ENCODE results near the gene EPHA4. TPM values are rescaled to one million over a fixed set of nuclear protein-coding genes. Genes with fewer than 3 reads are reported as not detected.

Gene EPHA4
- polyA plus RNA-seq, 1 donor (not counting 4 experiments of a cell fraction or from before 2014, with no cell fraction given) = 9.0 TPM

- no peak for TF ChIP-seq EZH2 (IDR thresholded peaks at IDR 0.05; ENCODE audit: low read length)
- TF ChIP-seq, protein P1, sequence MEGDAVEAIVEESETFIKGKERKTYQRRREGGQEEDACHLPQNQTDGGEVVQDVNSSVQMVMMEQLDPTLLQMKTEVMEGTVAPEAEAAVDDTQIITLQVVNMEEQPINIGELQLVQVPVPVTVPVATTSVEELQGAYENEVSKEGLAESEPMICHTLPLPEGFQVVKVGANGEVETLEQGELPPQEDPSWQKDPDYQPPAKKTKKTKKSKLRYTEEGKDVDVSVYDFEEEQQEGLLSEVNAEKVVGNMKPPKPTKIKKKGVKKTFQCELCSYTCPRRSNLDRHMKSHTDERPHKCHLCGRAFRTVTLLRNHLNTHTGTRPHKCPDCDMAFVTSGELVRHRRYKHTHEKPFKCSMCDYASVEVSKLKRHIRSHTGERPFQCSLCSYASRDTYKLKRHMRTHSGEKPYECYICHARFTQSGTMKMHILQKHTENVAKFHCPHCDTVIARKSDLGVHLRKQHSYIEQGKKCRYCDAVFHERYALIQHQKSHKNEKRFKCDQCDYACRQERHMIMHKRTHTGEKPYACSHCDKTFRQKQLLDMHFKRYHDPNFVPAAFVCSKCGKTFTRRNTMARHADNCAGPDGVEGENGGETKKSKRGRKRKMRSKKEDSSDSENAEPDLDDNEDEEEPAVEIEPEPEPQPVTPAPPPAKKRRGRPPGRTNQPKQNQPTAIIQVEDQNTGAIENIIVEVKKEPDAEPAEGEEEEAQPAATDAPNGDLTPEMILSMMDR (optimal IDR thresholded peaks at IDR 0.05 in 1 of 3, IDR thresholded peaks at IDR 0.05 in 1 of 3, conservative IDR thresholded peaks at IDR 0.05 in 1 of 3; ENCODE audit: extremely low read depth in 1 of 3, insufficient read depth in 2 of 3, low read length in 3 of 3) = no peak
- H3K27me3 ChIP-seq (ENCODE audit: control insufficient read depth, extremely low read depth, insufficient read depth, low read length) = no peaks in the 10 kb centered on the region
- DNase-seq (ENCODE audit: low read depth, low spot score) (no peak), FAIRE-seq (no peak)
- H3K79me2 ChIP-seq (ENCODE audit: control insufficient read depth, insufficient read depth, low read length) = no peaks in the 10 kb centered on the region
- no peak overlapping the region for H2AFZ ChIP-seq (ENCODE audit: control insufficient read depth, low read length)
- no peaks in the 10 kb centered on the region for H4K20me1 ChIP-seq (ENCODE audit: control insufficient read depth, extremely low read depth, insufficient read depth, low read length)
- dilution Hi-C loops (cut with MboI; ENCODE audit: extremely low pct_ligation_motif_present, low sequenced_read_pairs) = no loop called here
- no peak overlapping the region for H3K4me2 ChIP-seq (ENCODE audit: control insufficient read depth, extremely low read depth, insufficient read depth, low read depth, low read length)
- no peak overlapping the region for H3K4me3 ChIP-seq (ENCODE audit: control insufficient read depth in 2 of 3, extremely low read depth in 1 of 3, insufficient read depth in 2 of 3, low read depth in 1 of 3, low read length in 3 of 3)
- H3K9ac ChIP-seq (ENCODE audit: control insufficient read depth, extremely low read depth, insufficient read depth, low read length) = no peak overlapping the region
- no peaks in the 10 kb centered on the region for H3K4me1 ChIP-seq (ENCODE audit: control insufficient read depth, extremely low read depth, insufficient read depth, low read length)
- no peaks in the 10 kb centered on the region for H3K9me1 ChIP-seq (ENCODE audit: control insufficient read depth, extremely low read depth, insufficient read depth, low read length)
- H3K9me3 ChIP-seq (ENCODE audit: control insufficient read depth, low read depth, low read length) = no peaks in the 10 kb centered on the region
- H3K27ac ChIP-seq (ENCODE audit: control insufficient read depth, insufficient read depth, low read length) = no peak overlapping the region
- no peaks in the 10 kb centered on the region for H3K36me3 ChIP-seq (ENCODE audit: control insufficient read depth in 2 of 2, extremely low read depth in 1 of 2, insufficient read depth in 2 of 2, low read length in 2 of 2)
Measured at GRCh38 chr2:221370857-221371211, 201.3 kb downstream of the EPHA4 start.

- Histone ChIP-seq H3K27ac (ENCODE audit: control insufficient read depth, insufficient read depth, low read length) (no peak overlapping the region), H3K9me1 (ENCODE audit: control insufficient read depth, extremely low read depth, insufficient read depth, low read length) (no peaks in the 10 kb centered on the region), H3K4me3 (ENCODE audit: control insufficient read depth in 2 of 3, extremely low read depth in 1 of 3, insufficient read depth in 2 of 3, low read depth in 1 of 3, low read length in 3 of 3) (no peak overlapping the region), H3K4me2 (ENCODE audit: control insufficient read depth, extremely low read depth, insufficient read depth, low read depth, low read length) (no peak overlapping the region), H2AFZ (ENCODE audit: control insufficient read depth, low read length) (no peak overlapping the region), H4K20me1 (ENCODE audit: control insufficient read depth, extremely low read depth, insufficient read depth, low read length) (no peaks in the 10 kb centered on the region), H3K27me3 (ENCODE audit: control insufficient read depth, extremely low read depth, insufficient read depth, low read length) (no peaks in the 10 kb centered on the region), H3K9me3 (ENCODE audit: control insufficient read depth, low read depth, low read length) (no peaks in the 10 kb centered on the region), H3K9ac (ENCODE audit: control insufficient read depth, extremely low read depth, insufficient read depth, low read length) (no peak overlapping the region), H3K4me1 (ENCODE audit: control insufficient read depth, extremely low read depth, insufficient read depth, low read length) (no peaks in the 10 kb centered on the region), H3K79me2 (ENCODE audit: control insufficient read depth, insufficient read depth, low read length) (no peaks in the 10 kb centered on the region), H3K36me3 (ENCODE audit: control insufficient read depth in 2 of 2, extremely low read depth in 1 of 2, insufficient read depth in 2 of 2, low read length in 2 of 2) (no peaks in the 10 kb centered on the region)
- no peak for FAIRE-seq
- dilution Hi-C loops (cut with MboI; ENCODE audit: extremely low pct_ligation_motif_present, low sequenced_read_pairs) = no loop called here
- TF ChIP-seq, protein P1 (optimal IDR thresholded peaks at IDR 0.05 in 1 of 3, IDR thresholded peaks at IDR 0.05 in 1 of 3, conservative IDR thresholded peaks at IDR 0.05 in 1 of 3; ENCODE audit: extremely low read depth in 1 of 3, insufficient read depth in 2 of 3, low read length in 3 of 3) = no peak
- TF ChIP-seq EZH2 (IDR thresholded peaks at IDR 0.05; ENCODE audit: low read length) = no peak
- DNase-seq (ENCODE audit: low read depth, low spot score) = no peak
Measured at GRCh38 chr2:221370076-221370856, 201.8 kb downstream of the EPHA4 start.

Measured in keratinocyte (primary cell).